Measurements from ENCODE around the gene TNNI3.

DNA sequence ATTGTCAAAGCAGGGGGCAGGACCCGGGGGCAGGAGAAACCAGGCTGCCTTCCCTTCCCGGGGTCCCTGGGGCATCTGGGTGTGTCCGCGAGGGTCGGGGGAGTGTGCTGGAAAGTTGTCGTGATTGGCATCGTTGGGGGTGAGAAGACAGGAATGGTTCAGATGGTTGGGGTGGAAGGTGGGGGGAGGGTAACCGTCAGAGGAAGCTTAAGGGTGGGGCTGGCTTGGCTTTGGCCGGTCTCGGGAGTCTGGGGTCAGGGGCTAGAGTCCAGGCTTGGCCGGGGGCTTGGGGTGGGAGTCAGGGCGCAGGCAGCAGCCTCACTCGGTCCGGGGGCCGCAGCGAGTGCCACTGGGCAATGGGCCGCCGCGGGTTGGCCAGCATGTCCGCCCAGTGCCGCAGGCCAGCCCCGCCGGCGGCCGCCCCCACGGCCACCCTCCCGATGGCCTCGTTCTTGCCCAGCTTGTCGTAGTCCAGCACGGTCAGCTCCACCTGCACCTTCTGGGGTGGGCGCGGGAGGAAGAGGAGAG, 15.7 kb upstream of the TNNI3 start:
- no peak for TF ChIP-seq CTCF (conservative IDR thresholded peaks at IDR 0.05 in 1 of 2, IDR thresholded peaks at IDR 0.05 in 1 of 2; ENCODE audit: extremely low read depth in 1 of 2, insufficient read depth in 1 of 2, low read depth in 1 of 2, low read length in 2 of 2)
- no peak for TF ChIP-seq EZH2 (IDR thresholded peaks at IDR 0.05; ENCODE audit: borderline replicate concordance, low read length)

All from mammary epithelial cell (primary cell).